Chondrocyte (in vitro differentiated cells): ENCODE measurements around the gene C16orf54. TPM values are rescaled to one million over a fixed set of nuclear protein-coding genes. Genes with fewer than 3 reads are reported as not detected.
"Not testable (repeated sequence)": the region's sequence is repeated elsewhere in the genome, so short reads cannot be mapped to it uniquely, and the experiment has no call there.

Source experiments
- DNase-seq: peaks from one replicate; pipeline ENCODE4 v3.0.0; 2021; ENCODE audit warnings: mixed read lengths, low spot score
- H3K27ac Mint-ChIP-seq: one replicate; pipeline ENCODE4 v1.8.0; 2021; ENCODE audit warnings: mild to moderate bottlenecking, moderate library complexity, mixed read lengths; ENCODE audit not compliant: unreplicated experiment
- H3K27me3 Mint-ChIP-seq: 2 replicates; pipeline ENCODE4 v1.8.0; 2021; ENCODE audit warnings: low read depth, mixed read lengths
- H3K36me3 Mint-ChIP-seq: 2 replicates; pipeline ENCODE4 v1.8.0; 2021; ENCODE audit warnings: low read depth, mixed read lengths
- H3K4me1 Mint-ChIP-seq: 2 replicates; pipeline ENCODE4 v1.8.0; 2021; ENCODE audit warnings: low read depth, mild to moderate bottlenecking, mixed read lengths
- H3K4me3 Mint-ChIP-seq: one replicate; pipeline ENCODE4 v1.8.0; 2021; ENCODE audit warnings: mild to moderate bottlenecking, moderate library complexity, mixed read lengths; ENCODE audit not compliant: unreplicated experiment
- H3K9me3 Mint-ChIP-seq: 2 replicates; pipeline ENCODE4 v1.8.0; 2021; ENCODE audit warnings: low read depth, mixed read lengths
- CTCF ChIP-seq: fragments of 200-600 bp; sonication (generic); IDR thresholded peaks from 2 replicates; pipeline ENCODE4 v1.5.0; 2021; ENCODE audit warnings: antibody characterized with exemption, mild to moderate bottlenecking, moderate library complexity
- total RNA-seq: library from RNA; stranded (reverse); gene quantifications from 3 replicates; pipeline ENCODE4 v1.2.1, GENCODE V29; 2021

Gene C16orf54
- total RNA-seq, 1 donor from 2014 or later: not detected

DNA sequence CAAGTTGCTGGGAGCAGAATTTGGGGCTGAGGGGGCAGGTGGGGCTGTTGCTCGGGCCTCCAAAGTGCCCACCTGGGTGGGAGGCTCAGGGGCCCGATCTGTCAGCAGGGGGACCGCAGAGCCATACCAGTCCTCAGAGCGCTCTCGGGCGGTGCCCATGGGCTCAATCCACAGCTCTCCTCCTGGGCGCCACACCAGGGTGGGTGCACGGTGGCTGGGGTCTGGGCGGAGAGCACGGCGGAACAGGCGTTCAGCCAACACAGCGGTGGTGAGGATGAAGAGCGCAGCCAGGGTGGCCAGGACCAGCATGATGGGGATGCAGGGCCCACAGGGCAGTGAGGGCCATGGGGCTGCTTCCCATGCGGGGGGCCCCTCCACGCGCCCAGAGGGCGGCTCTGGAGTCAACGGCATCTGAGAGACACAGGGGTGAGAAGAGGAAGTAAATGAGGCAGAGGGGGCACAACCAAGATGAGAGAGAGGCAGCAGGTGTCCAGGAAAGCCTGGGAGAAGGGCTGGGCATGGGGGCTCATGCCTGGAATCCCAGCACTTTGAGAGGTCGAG, 1.2 kb downstream of the C16orf54 start:
- no peak overlapping the region for H3K27ac Mint-ChIP-seq
- TF ChIP-seq CTCF: no peak
- no peaks in the 10 kb centered on the region for H3K36me3 Mint-ChIP-seq

DNA sequence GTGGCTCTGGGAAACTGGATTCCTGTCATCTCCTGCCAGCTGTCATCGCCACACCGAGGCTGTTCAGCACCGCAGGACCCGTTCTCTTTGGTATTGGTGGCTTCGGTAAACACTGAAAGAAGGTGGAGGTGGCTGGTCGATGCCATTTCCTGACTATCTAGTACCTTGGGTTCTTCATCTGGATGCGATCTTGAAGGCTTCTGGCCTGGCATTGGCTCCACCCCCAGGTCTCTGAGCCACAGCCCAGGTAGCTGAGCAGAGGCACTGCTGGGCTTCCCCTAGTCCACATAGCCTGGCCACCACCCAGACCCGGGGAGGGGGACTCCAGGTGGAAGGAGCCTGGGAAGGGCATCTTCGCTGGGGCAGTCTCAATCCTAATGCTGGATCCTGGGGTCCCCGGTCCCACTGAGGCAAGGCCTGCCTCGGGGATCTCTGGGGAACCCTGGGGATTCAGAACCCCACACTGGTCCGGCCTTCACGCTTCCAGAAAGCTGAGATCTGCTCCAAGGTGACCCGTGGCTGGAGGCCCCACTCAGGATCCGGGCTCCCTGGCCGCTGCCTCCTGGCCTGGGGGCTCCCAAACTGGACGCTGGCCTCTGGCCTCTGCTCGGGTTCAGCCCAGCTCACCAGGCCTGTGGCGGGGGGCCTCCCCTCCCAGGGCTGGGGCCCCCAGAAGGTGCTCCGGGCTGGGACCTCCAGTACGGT, 1.8 kb downstream of the C16orf54 start:
- H3K27me3 Mint-ChIP-seq: peaks cover 16% of the 10 kb centered on the region
- H3K27ac Mint-ChIP-seq: no peak overlapping the region
- TF ChIP-seq CTCF: no peak
- H3K4me3 Mint-ChIP-seq: no peak overlapping the region
- H3K36me3 Mint-ChIP-seq: no peaks in the 10 kb centered on the region
- no peak for DNase-seq
- H3K4me1 Mint-ChIP-seq: no peaks in the 10 kb centered on the region
- H3K9me3 Mint-ChIP-seq: no peaks in the 10 kb centered on the region

More for the DNA sequence above, 1.2 kb downstream of the C16orf54 start:
- Mint-ChIP-seq H3K9me3 (no peaks in the 10 kb centered on the region), H3K27me3 (peaks cover 16% of the 10 kb centered on the region), H3K4me3 (no peak overlapping the region), H3K4me1 (no peaks in the 10 kb centered on the region)
- DNase-seq: no peak

DNA sequence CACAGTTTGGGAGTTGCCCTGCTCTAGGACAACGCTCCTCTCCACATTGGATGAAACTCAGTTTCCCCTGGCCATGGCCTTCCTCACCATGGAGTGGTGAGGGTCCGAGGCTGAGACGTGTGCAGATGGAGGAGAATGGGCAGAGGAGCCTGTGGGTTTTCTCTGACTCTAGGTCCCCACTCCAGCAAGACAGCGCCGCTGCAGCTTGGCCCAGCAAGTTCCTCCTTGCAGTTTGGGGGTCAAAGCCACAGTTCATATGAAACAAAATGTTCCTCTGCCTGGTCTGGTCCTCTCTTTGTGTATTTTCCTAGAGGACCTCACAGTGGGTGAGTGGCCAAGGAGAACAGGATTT, 2.3 kb downstream of the C16orf54 start:
- Mint-ChIP-seq H3K27ac (no peak overlapping the region), H3K36me3 (no peaks in the 10 kb centered on the region), H3K9me3 (no peaks in the 10 kb centered on the region), H3K4me1 (no peaks in the 10 kb centered on the region), H3K4me3 (no peak overlapping the region), H3K27me3 (peaks cover 18% of the 10 kb centered on the region)
- no peak for DNase-seq
- TF ChIP-seq CTCF: no peak

- Mint-ChIP-seq H3K36me3 (no peaks in the 10 kb centered on the region), H3K27ac (no peak overlapping the region), H3K9me3 (no peaks in the 10 kb centered on the region), H3K27me3 (peaks cover 24% of the 10 kb centered on the region), H3K4me3 (no peak overlapping the region), H3K4me1 (no peaks in the 10 kb centered on the region)
- TF ChIP-seq CTCF: no peak
- no peak for DNase-seq
Measured at GRCh38 chr16:29742683-29743275, 3.0 kb downstream of the C16orf54 start.

- not testable (repeated sequence) for H3K36me3 Mint-ChIP-seq, H3K27ac Mint-ChIP-seq, H3K9me3 Mint-ChIP-seq, H3K4me3 Mint-ChIP-seq, H3K4me1 Mint-ChIP-seq, DNase-seq
- H3K27me3 Mint-ChIP-seq: peaks cover 38% of the 10 kb centered on the region
Measured at GRCh38 chr16:29740630-29741015, 5.2 kb downstream of the C16orf54 start.

DNA sequence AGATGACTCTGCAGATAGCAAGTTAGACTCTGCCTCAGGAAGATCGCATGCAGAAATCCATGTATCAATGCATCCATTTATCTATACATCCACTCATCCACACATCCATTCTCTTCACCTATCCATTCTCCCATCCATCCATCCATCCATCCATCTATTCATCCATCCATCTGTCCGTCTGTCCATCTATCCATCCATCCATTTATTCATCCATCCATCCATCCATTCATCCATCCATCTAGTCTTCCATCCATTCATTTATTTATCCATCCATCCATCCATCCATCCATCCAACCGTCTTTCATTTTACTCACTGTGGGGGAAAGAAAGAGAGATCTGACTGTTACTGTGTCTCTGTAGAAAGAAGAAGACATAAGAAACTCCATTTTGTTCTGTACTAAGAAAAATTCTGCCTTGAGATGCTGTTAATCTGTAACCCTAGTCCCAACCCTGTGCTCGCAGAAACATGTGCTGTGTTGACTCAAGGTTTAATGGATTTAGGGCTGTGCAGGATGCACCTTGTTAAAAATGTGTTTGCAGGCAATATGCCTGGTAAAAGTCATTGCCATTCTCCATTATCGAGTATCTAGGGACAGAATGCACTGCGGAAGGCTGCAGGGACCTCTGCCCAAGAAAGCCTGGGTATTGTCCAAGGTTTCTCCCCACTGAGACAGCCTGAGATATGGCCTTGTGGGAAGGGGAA, 5.7 kb downstream of the C16orf54 start:
- H3K4me3 Mint-ChIP-seq, H3K27ac Mint-ChIP-seq, DNase-seq, H3K36me3 Mint-ChIP-seq, H3K9me3 Mint-ChIP-seq, H3K4me1 Mint-ChIP-seq: not testable (repeated sequence)
- H3K27me3 Mint-ChIP-seq: peaks cover 39% of the 10 kb centered on the region
